ENCODE data around the gene TAS2R19. TPM values are rescaled to one million over a fixed set of nuclear protein-coding genes. Genes with fewer than 3 reads are reported as not detected.

Gene TAS2R19
- total RNA-seq, 1 donor from 2014 or later, result 2.2 TPM

DNA sequence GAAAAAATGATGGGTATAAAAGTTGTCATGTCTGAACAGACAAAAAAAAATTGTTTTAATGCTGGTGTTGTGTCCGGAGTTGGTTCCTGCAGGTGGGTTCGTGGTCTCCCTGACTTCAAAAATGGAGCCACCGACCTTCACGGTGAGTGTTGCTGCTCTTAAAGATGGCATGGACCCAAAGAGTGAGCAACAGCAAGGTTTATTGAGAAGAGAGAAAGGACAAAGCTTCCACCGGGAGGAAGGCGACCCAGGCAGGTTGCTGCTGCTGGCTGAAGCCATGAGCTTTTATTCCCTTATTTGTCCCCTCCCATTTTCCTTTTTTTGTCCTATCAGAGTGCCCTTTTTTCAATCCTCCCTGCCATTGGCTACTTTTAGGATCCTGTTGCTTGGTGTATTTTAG, 8.9 kb upstream of the TAS2R19 start, which contains the start of gene TAS2R31:
Gene TAS2R31, minus strand, starts transcription at position 101 of the 400 bp plus-strand sequence. Its CDS starts 72 bp downstream, at position 29.
- H4K20me1 ChIP-seq (ENCODE audit: insufficient read depth, low read length), result no peaks in the 10 kb centered on the region
- H3K4me3 ChIP-seq (ENCODE audit: insufficient read depth, low read depth, low read length), result no peak within 1 kb of the TSS
- no peaks in the 10 kb centered on the region for H3K27me3 ChIP-seq (ENCODE audit: insufficient read depth, low read length)
- DNase-seq (ENCODE audit: low read depth) (no peak), FAIRE-seq (no peak)
- Mint-ChIP-seq H3K27ac (ENCODE audit: unreplicated experiment) (no peak within 1 kb of the TSS), H3K27me3 (ENCODE audit: low read depth, unreplicated experiment) (no peaks in the 10 kb centered on the region), H3K4me1 (ENCODE audit: low read depth, unreplicated experiment) (no peaks in the 10 kb centered on the region), H3K36me3 (ENCODE audit: low read depth, unreplicated experiment) (peaks cover 5% of the 10 kb centered on the region), H3K4me3 (ENCODE audit: unreplicated experiment) (no peak within 1 kb of the TSS), H3K9me3 (ENCODE audit: unreplicated experiment) (no peaks in the 10 kb centered on the region)
- no peak within 1 kb of the TSS for H3K9ac ChIP-seq (ENCODE audit: low read length)
- H2AFZ ChIP-seq (ENCODE audit: low read depth, low read length), result no peak within 1 kb of the TSS
- H3K4me2 ChIP-seq (ENCODE audit: low read length), result no peak within 1 kb of the TSS
- no peaks in the 10 kb centered on the region for H3K79me2 ChIP-seq (ENCODE audit: insufficient read depth, low read length)
- no peak for TF ChIP-seq EZH2 (IDR thresholded peaks at IDR 0.05; ENCODE audit: insufficient read depth, low read length)
- TF ChIP-seq, protein P1, sequence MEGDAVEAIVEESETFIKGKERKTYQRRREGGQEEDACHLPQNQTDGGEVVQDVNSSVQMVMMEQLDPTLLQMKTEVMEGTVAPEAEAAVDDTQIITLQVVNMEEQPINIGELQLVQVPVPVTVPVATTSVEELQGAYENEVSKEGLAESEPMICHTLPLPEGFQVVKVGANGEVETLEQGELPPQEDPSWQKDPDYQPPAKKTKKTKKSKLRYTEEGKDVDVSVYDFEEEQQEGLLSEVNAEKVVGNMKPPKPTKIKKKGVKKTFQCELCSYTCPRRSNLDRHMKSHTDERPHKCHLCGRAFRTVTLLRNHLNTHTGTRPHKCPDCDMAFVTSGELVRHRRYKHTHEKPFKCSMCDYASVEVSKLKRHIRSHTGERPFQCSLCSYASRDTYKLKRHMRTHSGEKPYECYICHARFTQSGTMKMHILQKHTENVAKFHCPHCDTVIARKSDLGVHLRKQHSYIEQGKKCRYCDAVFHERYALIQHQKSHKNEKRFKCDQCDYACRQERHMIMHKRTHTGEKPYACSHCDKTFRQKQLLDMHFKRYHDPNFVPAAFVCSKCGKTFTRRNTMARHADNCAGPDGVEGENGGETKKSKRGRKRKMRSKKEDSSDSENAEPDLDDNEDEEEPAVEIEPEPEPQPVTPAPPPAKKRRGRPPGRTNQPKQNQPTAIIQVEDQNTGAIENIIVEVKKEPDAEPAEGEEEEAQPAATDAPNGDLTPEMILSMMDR (IDR thresholded peaks at IDR 0.05; ENCODE audit: insufficient read depth, low read depth, low read length), result no peak
- H3K4me1 ChIP-seq (ENCODE audit: insufficient read depth, low read length), result no peaks in the 10 kb centered on the region
- no peaks in the 10 kb centered on the region for H3K36me3 ChIP-seq (ENCODE audit: insufficient read depth, low read length)
- no peaks in the 10 kb centered on the region for H3K9me3 ChIP-seq (ENCODE audit: insufficient read depth, low read depth, low read length)
- H3K27ac ChIP-seq (ENCODE audit: low read depth, low read length), result no peak within 1 kb of the TSS

DNA sequence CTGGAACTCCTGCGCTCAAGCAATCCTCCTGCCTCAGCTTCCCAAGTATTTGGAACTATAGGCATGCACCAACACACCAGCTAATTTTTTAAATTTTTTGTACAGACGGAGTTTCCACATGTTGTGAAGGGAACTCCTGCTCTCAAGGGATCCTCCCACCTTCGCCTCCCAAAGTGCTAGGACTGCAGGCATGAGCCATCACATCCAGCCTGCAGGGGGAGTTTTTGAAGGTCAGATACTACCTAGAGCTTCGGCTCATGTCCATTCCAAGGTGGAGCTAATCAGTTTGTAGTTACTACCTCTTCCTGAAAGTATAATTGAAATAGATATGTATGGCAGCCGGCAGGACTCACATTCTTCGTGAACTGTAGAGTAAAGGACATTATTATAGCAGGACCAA, 3.7 kb upstream of the TAS2R19 start:
- peaks cover 3% of the 10 kb centered on the region for H4K20me1 ChIP-seq (ENCODE audit: insufficient read depth, low read length)
- H3K9ac ChIP-seq (ENCODE audit: low read length), result no peak overlapping the region
- H2AFZ ChIP-seq (ENCODE audit: low read depth, low read length), result no peak overlapping the region
- Mint-ChIP-seq H3K27ac (ENCODE audit: unreplicated experiment) (no peak overlapping the region), H3K27me3 (ENCODE audit: low read depth, unreplicated experiment) (no peaks in the 10 kb centered on the region), H3K4me1 (ENCODE audit: low read depth, unreplicated experiment) (no peaks in the 10 kb centered on the region), H3K9me3 (ENCODE audit: unreplicated experiment) (no peaks in the 10 kb centered on the region), H3K4me3 (ENCODE audit: unreplicated experiment) (no peak overlapping the region), H3K36me3 (ENCODE audit: low read depth, unreplicated experiment) (peaks cover 10% of the 10 kb centered on the region)
- no peaks in the 10 kb centered on the region for H3K4me1 ChIP-seq (ENCODE audit: insufficient read depth, low read length)
- H3K4me2 ChIP-seq (ENCODE audit: low read length), result no peak overlapping the region
- no peak overlapping the region for H3K4me3 ChIP-seq (ENCODE audit: insufficient read depth, low read depth, low read length)
- no peak overlapping the region for H3K27ac ChIP-seq (ENCODE audit: low read depth, low read length)
- no peak for FAIRE-seq
- no peaks in the 10 kb centered on the region for H3K27me3 ChIP-seq (ENCODE audit: insufficient read depth, low read length)
- TF ChIP-seq, protein P1 (IDR thresholded peaks at IDR 0.05; ENCODE audit: insufficient read depth, low read depth, low read length), result no peak
- no peak for TF ChIP-seq EZH2 (IDR thresholded peaks at IDR 0.05; ENCODE audit: insufficient read depth, low read length)
- no peaks in the 10 kb centered on the region for H3K79me2 ChIP-seq (ENCODE audit: insufficient read depth, low read length)
- DNase-seq (ENCODE audit: low read depth), result no peak
- H3K9me3 ChIP-seq (ENCODE audit: insufficient read depth, low read depth, low read length), result no peaks in the 10 kb centered on the region
- H3K36me3 ChIP-seq (ENCODE audit: insufficient read depth, low read length), result no peaks in the 10 kb centered on the region

DNA sequence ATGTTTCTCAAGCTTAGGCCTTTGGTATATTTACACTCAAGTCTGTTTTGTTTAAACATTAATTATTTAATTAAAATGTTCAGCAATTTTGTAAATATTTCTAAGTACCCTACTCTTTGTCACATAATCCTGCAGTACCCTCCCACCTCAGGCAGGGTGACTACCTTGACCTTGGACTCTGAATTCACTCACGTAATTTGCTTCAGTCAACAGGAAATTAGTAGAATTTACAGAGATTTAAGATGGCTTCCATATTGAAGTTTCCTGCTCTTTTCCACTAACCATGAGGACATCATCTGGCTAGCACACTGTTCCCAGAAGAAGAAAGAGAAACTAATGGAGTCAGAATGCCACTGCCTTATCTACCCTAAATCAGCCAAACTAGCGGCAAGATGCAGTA, 967 bp upstream of the TAS2R19 start:
- no peak overlapping the region for H3K4me3 ChIP-seq (ENCODE audit: insufficient read depth, low read depth, low read length)
- H3K27ac Mint-ChIP-seq (ENCODE audit: unreplicated experiment), result no peak overlapping the region
- no peak for DNase-seq (ENCODE audit: low read depth)
- H3K4me1 Mint-ChIP-seq (ENCODE audit: low read depth, unreplicated experiment), result no peaks in the 10 kb centered on the region
- H2AFZ ChIP-seq (ENCODE audit: low read depth, low read length), result no peak overlapping the region
- no peaks in the 10 kb centered on the region for H3K27me3 Mint-ChIP-seq (ENCODE audit: low read depth, unreplicated experiment)
- H3K36me3 Mint-ChIP-seq (ENCODE audit: low read depth, unreplicated experiment), result peaks cover 10% of the 10 kb centered on the region
- no peak overlapping the region for H3K4me3 Mint-ChIP-seq (ENCODE audit: unreplicated experiment)
- no peaks in the 10 kb centered on the region for H3K4me1 ChIP-seq (ENCODE audit: insufficient read depth, low read length)
- FAIRE-seq, result no peak
- no peaks in the 10 kb centered on the region for H3K9me3 Mint-ChIP-seq (ENCODE audit: unreplicated experiment)
- no peak overlapping the region for H3K9ac ChIP-seq (ENCODE audit: low read length)
- H3K27me3 ChIP-seq (ENCODE audit: insufficient read depth, low read length), result no peaks in the 10 kb centered on the region
- no peaks in the 10 kb centered on the region for H3K36me3 ChIP-seq (ENCODE audit: insufficient read depth, low read length)
- H3K27ac ChIP-seq (ENCODE audit: low read depth, low read length), result no peak overlapping the region
- no peak overlapping the region for H3K4me2 ChIP-seq (ENCODE audit: low read length)
- H3K9me3 ChIP-seq (ENCODE audit: insufficient read depth, low read depth, low read length), result no peaks in the 10 kb centered on the region
- H4K20me1 ChIP-seq (ENCODE audit: insufficient read depth, low read length), result peaks cover 3% of the 10 kb centered on the region
- H3K79me2 ChIP-seq (ENCODE audit: insufficient read depth, low read length), result no peaks in the 10 kb centered on the region
- TF ChIP-seq EZH2 (IDR thresholded peaks at IDR 0.05; ENCODE audit: insufficient read depth, low read length), result no peak
- TF ChIP-seq, protein P1 (IDR thresholded peaks at IDR 0.05; ENCODE audit: insufficient read depth, low read depth, low read length), result no peak

All from astrocyte (in vitro differentiated cells and primary cell).